Hepatocyte (in vitro differentiated cells): ENCODE data around the gene FUT9.

Experiments
- EZH2 ChIP-seq: fragments of 200-600 bp; sonication (generic); IDR thresholded peaks from 2 replicates; pipeline ENCODE4 v1.6.1; 2016; ENCODE audit warnings: antibody characterized with exemption, mild to moderate bottlenecking, borderline replicate concordance
- EZH2phosphoT487 ChIP-seq: fragments of 200-600 bp; sonication (generic); IDR thresholded peaks from one replicate; pipeline ENCODE4 v1.6.1; 2018; ENCODE audit warnings: antibody characterized with exemption, mild to moderate bottlenecking, low read depth, moderate library complexity; ENCODE audit not compliant: unreplicated experiment, severe bottlenecking
- TF ChIP-seq, protein P1 (sequence below): fragments of 200-600 bp; sonication (generic); IDR thresholded peaks from 2 replicates; pipeline ENCODE4 v1.5.1; 2016; ENCODE audit warnings: antibody characterized with exemption, mild to moderate bottlenecking; ENCODE audit not compliant: poor library complexity

DNA sequence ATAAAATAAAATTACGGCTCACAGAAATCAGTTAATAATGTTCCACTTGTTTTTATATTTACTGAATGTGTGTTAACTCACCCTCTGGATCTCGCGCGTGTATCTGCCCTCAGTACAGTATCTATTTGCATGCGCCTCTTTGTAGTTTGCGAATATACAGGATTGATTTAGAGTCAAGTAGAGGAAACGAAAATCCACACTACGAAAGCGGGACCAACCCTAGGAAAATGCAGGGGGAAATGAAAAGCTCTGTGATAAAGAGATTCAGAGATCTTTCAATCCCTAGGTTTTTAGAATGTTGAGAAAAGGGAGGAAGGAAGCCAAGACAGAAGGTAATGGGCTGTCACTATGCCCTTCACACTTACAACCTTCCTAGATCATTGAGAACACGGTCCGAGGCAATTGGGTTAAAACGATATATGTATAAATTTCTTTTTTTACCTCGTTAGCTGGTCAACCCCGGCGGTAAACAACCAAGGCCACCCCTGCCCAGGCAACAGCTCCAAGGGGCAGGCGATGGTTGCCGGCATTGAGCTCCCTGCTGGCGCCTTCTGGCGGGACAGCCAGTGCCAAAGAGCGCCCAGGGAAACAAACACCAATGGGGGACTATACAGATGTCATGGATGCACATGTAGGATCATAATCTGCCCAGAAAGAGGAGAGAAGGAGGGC is 792 bp upstream of the FUT9 start:
- TF ChIP-seq, protein P1, sequence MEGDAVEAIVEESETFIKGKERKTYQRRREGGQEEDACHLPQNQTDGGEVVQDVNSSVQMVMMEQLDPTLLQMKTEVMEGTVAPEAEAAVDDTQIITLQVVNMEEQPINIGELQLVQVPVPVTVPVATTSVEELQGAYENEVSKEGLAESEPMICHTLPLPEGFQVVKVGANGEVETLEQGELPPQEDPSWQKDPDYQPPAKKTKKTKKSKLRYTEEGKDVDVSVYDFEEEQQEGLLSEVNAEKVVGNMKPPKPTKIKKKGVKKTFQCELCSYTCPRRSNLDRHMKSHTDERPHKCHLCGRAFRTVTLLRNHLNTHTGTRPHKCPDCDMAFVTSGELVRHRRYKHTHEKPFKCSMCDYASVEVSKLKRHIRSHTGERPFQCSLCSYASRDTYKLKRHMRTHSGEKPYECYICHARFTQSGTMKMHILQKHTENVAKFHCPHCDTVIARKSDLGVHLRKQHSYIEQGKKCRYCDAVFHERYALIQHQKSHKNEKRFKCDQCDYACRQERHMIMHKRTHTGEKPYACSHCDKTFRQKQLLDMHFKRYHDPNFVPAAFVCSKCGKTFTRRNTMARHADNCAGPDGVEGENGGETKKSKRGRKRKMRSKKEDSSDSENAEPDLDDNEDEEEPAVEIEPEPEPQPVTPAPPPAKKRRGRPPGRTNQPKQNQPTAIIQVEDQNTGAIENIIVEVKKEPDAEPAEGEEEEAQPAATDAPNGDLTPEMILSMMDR, result no peak
- TF ChIP-seq EZH2, result no peak
- no peak for TF ChIP-seq EZH2phosphoT487
